Measurements from ENCODE around the gene LPP. TPM values are rescaled to one million over a fixed set of nuclear protein-coding genes. Genes with fewer than 3 reads are reported as not detected.

LPP gene
- total and polyA plus RNA-seq, 10 of the 15 experiments (the other 5 are each of a cell fraction or from before 2014, with no cell fraction given), result under 0.01 to 0.62 (median 0.03) TPM

DNA sequence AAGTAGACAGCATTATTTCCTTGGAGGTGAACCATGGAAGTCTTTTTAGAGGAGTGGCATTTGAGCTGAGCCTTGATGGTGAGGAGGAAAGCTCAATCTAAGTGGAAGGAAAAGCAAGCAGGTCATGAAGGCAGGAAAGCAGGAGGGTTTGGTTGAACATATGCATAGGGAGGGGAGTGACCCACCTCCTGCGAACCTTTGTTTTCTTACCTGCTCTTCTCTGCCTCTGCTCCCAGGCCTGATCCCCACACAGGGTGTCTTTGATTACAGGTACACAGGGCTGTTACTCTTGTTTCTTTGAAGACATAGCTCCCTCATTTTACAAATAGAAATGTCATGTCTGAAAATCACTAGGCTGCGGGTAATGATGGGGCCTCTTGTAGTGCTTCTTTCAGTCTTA is 769.7 kb downstream of the LPP start (continued):
- TF ChIP-seq CBX5 (IDR thresholded peaks at IDR 0.05; ENCODE audit: low read depth), result no peak

DNA sequence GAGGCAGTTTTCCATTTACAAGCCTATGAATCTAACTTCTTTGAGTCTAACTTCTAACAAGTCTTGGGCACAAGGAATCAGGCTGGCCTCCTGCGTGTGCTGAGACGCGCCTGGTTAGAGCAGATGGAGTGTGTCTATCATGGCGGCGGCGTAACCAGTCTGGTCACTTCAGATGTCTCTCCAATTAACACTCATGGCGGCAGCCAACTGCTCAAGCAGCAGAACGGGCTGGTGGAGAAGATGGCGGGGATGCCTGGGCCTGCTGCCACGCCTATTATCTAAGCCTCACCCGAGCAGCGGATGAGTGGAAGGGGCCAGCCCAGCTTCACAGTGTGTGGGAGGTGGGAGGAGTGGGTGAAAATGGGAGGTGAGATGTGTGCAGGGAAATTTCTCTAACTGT is 771.4 kb downstream of the LPP start:
- TF ChIP-seq MTA2 (IDR thresholded peaks at IDR 0.05; ENCODE audit: low read depth) (no peak), HCFC1 (IDR thresholded peaks at IDR 0.05; ENCODE audit: low read length) (no peak), IRF4 (IDR thresholded peaks at IDR 0.05; ENCODE audit: low read depth, low read length) (no peak), KAT2A (conservative IDR thresholded peaks at IDR 0.05; ENCODE audit: control insufficient read depth, low read depth, low read length) (no peak), PAX5 (IDR thresholded peaks at IDR 0.05; ENCODE audit: borderline replicate concordance, low read depth, low read length) (no peak), ZNF384 (IDR thresholded peaks at IDR 0.05; ENCODE audit: borderline replicate concordance, low read depth, low read length) (no peak), CEBPB (IDR thresholded peaks at IDR 0.05; ENCODE audit: borderline replicate concordance in 1 of 2, low read depth in 2 of 2, low read length in 2 of 2) (no peak), RFX5 (IDR thresholded peaks at IDR 0.05; ENCODE audit: low read depth, low read length) (no peak)
- TF ChIP-seq, protein P1, sequence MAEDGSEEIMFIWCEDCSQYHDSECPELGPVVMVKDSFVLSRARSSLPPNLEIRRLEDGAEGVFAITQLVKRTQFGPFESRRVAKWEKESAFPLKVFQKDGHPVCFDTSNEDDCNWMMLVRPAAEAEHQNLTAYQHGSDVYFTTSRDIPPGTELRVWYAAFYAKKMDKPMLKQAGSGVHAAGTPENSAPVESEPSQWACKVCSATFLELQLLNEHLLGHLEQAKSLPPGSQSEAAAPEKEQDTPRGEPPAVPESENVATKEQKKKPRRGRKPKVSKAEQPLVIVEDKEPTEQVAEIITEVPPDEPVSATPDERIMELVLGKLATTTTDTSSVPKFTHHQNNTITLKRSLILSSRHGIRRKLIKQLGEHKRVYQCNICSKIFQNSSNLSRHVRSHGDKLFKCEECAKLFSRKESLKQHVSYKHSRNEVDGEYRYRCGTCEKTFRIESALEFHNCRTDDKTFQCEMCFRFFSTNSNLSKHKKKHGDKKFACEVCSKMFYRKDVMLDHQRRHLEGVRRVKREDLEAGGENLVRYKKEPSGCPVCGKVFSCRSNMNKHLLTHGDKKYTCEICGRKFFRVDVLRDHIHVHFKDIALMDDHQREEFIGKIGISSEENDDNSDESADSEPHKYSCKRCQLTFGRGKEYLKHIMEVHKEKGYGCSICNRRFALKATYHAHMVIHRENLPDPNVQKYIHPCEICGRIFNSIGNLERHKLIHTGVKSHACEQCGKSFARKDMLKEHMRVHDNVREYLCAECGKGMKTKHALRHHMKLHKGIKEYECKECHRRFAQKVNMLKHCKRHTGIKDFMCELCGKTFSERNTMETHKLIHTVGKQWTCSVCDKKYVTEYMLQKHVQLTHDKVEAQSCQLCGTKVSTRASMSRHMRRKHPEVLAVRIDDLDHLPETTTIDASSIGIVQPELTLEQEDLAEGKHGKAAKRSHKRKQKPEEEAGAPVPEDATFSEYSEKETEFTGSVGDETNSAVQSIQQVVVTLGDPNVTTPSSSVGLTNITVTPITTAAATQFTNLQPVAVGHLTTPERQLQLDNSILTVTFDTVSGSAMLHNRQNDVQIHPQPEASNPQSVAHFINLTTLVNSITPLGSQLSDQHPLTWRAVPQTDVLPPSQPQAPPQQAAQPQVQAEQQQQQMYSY (CRISPR knock-in tag; IDR thresholded peaks at IDR 0.05), result no peak

More for the DNA sequence above, 771.4 kb downstream of the LPP start:
- Histone ChIP-seq H3K79me2 (ENCODE audit: control insufficient read depth, insufficient read depth, low read length) (no peaks in the 10 kb centered on the region), H3K4me1 (ENCODE audit: control insufficient read depth, insufficient read depth, low read length) (no peaks in the 10 kb centered on the region), H4K20me1 (ENCODE audit: control insufficient read depth, insufficient read depth) (no peaks in the 10 kb centered on the region), H3K9ac (ENCODE audit: control insufficient read depth, insufficient read depth, low read length) (no peak overlapping the region), H3K36me3 (ENCODE audit: control insufficient read depth in 2 of 2, insufficient read depth in 2 of 2, low read length in 1 of 2) (no peaks in the 10 kb centered on the region), H3K27me3 (replicated peaks in 1 of 2; ENCODE audit: control insufficient read depth in 2 of 2, insufficient read depth in 2 of 2, low read length in 1 of 2) (no peaks in the 10 kb centered on the region), H3K9me3 (replicated peaks; ENCODE audit: control insufficient read depth, insufficient read depth, low read length) (no peaks in the 10 kb centered on the region), H3K27ac (ENCODE audit: control insufficient read depth, insufficient read depth) (no peak overlapping the region), H3K4me2 (ENCODE audit: control insufficient read depth, insufficient read depth) (no peak overlapping the region), H3K4me3 (no peak overlapping the region), H2AFZ (ENCODE audit: control insufficient read depth, low read depth, low read length) (no peak overlapping the region)
- no peak for DNase-seq (ENCODE audit: low read depth, low spot score)
- no TSS peak for BruUV-seq (replicated peaks)
- WGBS (ENCODE audit: insufficient coverage, insufficient replicate concordance, low lambda C conversion rate, missing lambda C conversion rate), result 76% methylated on average over 12 of the region's 12 CpGs
- no peak for ATAC-seq
- ChIA-PET SMC1A (ENCODE audit: uncharacterized antibody, unreplicated experiment) (no interaction called here), RAD21 (ENCODE audit: unreplicated experiment) (no interaction called here), POLR2A (no interaction called here), CTCF (interaction anchor here (1.1 kb wide), 1 partner anchor 29 kb away, joined by 3 read pairs; no protein-coding TSS in a partner anchor)
- in situ Hi-C loops (cut with MboI), result no loop called here
- intact Hi-C loops (cut with micrococcal nuclease; ENCODE audit: unreplicated experiment), result no loop called here
- no peak for FAIRE-seq

All from GM12878 (cell line).